GM21367 (cell line): ENCODE results near the gene CENPM.
"Not testable (repeated sequence)": the region's sequence is repeated elsewhere in the genome, so short reads cannot be mapped to it uniquely, and the experiment has no call there.

ENCODE experiments used
- ATAC-seq: cut with Tn5 transposase; IDR thresholded peaks from one replicate; pipeline ENCODE4 v1.9.1; 2021; ENCODE audit not compliant: unreplicated experiment

The CENPM gene

DNA sequence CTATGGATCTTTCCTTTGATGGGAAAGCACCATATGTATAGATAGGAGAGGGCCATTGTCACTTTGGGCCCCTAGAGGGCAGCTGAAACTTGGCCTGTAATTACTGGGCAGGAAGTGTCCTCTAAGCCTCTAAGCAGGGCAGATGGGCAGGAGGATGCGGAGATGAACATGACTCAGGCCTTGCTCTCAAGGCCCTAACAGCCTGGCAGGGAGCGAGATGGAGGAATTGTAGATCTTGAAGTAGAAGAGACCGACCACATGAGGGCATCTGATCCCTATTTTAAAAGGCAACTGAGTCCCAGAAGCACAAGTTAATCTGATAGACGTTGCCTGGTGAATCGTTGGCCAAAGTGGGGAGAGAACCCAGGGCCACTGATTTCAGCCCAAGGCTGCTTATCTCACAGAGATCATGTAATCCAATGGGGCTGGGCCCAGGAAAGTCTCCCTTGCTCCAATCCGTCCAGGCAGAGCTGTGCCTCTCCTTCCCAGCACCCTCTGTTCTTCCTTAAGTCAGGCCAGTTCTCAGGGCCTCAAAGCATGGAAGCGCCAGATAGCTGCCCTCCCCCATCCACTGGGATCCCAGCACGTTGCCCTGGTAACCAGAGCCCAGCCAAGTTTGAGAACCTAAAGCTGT is 19.8 kb upstream of the CENPM start:
- ATAC-seq, result no peak

DNA sequence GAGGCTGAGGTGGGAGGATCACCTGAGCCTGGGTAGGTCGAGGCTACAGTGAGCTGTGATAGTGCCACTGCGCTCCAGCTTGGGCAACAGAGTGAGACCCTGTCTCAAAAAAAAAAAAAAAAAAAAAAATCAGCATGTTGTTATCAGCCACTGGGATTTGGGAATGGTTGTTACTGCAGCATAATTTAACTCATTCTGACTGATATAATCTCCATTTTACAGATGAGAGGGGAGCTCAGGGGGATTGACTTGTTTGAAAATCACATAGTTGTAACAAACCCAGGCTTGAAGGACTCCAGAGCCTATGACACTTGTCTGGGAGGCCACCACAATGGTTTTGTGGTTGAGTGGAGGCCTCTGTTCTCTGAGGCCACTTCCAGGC is 19.3 kb upstream of the CENPM start:
- ATAC-seq, result no peak

DNA sequence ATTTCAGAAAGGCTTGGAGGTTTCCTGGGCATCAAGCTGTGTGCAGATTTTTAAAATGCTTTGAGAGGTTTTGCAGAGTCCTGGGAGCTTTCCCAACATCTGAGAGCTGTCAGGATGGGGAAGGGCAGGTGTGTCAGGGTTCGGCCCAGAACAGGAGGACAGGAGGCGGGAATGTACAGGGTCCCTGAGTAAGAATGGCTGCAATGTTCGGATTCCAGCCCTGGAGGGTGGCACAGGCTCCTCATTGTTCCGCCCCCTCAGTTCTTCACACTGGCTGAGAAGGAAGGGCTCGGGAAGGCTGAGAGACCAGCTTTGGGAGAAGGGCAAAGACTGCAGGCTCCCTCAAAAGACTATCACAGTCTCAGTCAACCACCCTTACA is 17.1 kb upstream of the CENPM start:
- ATAC-seq, result no peak

DNA sequence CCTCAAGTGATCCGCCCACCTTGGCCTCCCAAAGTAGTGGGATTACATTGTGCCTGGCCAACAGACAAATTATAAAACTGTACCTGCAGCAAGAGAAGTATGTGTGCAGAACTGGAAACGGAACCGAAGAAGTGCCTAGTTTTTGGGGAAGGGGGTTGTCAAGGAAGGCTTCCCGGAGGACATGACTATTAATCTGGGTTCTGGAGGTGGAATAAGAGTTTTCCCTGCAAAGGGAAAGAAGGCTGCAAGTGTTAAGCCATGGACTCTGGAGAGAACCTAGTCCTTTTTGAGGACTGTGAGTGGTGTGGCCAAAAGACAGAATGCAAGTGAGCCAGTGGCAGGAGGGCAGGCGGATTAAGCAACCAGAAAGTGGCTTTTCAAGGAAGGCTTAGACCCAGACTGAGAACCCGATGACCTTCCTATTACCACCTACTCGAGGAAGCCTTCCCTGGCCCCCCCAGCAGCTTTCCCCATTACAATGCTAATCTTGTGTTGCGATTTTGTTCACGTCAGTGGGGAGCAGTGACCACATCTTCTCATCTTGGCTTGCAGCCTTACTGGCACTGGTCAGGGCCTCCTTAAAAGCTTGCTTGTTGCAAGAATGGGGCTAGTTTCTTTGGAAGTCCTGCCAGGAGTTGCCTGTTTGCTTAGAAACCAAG is 16.6 kb upstream of the CENPM start:
- ATAC-seq, result no peak

DNA sequence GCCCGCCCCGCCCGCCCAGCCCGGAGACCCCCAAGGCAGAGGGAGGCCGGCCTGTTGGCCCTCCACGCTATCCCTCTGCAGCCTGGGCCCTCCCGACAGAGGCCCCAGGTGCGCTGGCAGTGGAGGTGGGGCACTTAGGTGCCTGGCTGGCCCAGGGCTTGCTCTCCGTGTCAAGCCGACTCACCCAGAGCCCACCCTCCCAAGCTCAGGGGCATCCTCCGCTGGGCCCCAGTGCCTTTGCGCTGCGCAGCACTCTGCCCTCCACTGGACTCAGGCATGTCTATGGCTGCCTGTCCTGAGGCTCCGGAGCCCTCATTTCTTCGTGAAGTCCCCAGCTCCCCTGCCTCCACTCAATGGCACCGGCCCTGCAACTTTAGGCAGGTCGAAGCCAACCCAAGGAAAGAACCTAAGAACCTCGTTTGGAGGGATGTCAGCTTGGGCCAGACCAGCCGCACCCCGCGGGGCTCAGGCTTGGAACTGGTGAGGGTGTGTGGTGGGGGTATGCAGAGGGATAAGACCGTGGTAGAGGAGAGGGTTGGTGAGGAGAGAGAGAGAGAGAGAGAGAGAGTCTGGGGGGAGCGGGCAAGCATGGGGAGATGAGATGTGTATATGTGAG is 11.1 kb upstream of the CENPM start:
- ATAC-seq, result no peak

DNA sequence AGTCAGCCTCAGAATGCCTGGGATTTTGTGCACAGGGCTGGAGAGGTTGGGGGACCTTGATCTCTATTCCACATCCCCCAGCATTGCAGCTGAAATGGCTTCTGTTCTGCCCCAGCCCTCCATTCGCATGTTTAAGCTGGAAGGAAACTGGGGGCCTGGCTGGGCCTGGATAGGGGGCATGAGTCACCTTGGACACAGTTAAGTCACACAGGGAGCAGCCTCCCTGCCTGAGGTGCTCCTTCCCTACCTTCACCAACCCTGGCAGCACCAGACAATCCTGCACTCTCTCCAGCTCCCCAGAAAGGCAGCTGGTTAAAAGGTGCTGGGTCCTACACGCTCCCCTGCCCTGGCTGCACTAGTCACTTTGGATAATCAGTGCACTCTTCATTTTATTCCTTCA is 5.8 kb upstream of the CENPM start:
- ATAC-seq, result no peak

DNA sequence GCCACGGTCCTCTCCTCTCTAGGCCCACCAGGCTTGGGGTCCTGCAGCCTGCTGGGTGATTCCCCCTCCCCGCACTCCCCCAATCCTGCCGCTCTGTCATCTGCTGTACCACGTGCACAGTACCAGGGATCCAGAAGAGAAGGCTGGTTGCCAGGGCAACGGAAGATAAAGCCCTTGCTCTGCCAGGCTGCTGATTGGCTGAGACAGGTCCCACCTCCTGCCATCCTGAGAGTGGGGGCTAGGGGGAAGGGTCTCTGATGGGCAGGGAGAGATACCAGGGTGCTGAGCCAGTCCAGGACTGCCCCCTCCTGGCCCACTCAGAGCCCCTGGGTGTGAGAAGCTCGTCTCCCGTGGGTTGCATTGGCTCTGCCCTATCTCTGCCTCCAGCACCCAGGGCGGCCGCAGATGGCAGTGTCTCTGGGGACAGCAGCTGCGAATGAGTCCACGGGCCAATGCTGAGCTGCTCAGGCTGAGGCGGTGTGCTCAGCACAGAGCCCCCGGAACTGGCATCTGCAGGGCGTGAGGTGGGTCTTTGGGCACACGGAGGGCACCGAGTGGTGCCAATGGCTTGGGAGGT is 5.0 kb upstream of the CENPM start, which contains the start of gene SMIM45:
TSS of gene SMIM45 (plus strand) at position 253 of the 577 bp plus-strand sequence.
- ATAC-seq, result no peak

DNA sequence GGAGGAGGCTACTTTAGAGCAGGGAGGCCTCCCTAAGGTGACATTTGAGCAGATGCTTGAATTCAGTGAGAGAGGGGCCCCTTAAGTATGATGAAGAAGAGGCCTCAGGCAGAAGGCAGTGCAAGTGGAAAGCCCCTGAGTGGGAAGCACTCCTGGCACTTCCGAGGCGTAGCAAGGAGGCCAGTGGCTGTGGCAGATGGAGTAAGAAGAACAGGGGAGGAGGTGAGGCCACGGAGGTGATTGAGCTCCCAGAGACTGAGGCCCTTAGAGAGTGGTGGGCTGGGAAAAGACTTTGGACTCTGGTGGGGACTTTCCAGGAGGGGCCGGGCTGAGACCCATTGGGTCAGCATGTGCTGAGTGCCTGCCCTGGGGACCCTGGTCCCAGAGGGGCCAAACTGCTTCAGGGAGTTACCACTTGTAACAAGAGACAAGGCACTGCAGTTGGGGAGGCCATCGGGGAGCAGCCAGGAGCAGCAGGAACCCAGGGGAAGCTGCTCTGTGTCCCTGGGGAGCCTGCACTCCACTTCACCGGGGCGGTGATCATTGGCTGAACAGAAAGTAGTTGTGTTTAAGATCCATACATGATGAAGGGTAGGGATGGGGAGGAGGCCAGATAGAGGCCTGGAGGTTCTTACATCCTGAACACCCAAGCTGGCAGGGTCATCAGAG is 2.5 kb upstream of the CENPM start:
- no peak for ATAC-seq

DNA sequence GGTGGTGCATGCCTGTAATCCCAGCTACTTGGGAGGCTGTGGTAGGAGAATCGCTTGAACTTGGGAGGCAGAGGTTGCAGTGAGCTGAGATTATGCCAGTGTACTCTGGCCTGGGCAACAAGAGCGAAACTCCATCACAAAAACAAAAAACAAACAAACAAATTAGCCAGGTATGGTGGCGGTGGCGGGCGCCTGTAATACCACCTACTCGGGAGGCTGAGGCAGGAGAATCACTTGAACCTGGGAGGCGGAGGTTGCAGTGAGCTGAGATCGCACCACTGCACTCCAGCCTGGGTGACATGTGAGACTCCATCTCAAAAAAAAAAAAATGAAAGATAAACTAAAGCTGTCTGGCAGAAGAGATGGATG is 2.0 kb upstream of the CENPM start:
- ATAC-seq, result not testable (repeated sequence)

DNA sequence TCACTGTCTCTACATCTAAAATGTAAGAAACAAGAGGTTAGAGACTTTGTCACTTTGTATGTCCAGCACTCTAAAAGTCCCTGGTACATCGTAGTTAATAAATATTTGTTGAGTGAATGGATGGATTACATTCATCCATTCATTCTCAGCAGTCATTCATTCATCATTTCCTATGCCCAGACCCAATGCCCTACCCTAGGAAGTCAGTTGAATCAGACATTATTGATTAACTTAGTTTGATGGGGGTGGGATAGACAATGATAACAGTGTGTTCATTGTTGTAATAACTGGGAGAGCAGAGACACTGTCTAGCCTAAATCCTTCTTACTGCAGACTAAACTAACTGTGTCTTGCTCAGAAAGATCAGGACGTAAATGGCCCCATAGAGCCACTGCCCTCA is 1.2 kb upstream of the CENPM start:
- ATAC-seq, result no peak

DNA sequence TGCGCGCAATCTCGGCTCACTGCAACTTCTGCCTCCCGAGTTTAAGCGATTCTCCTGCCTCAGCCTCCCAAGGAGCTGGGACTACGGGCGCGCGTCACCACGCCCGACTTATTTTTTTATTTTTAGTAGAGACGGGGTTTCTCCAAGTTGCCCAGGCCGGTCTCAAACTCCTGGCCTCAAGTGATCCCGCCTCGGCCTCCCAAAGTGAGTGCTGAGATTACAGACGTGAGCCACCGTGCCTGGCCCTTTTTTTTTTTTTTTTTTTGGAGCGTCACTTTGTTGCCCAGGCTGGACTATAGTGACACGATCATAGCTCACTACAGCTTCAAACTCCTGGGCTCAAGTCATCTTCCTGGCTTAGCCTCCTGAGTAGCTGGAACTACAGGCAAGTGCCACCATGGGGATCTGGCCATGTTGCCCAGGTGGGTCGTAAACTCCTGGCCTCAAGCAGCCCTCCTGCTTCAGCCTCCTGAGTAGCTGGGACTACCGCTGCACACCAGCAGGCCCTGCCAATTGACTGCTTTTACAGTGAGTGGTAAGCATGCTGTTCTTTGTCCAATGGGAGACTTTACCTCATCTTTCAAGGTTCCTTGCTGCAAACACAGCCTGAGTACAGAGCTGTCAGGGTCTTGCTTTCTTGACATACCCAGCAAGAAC is 600 bp upstream of the CENPM start:
- ATAC-seq, result no peak

DNA sequence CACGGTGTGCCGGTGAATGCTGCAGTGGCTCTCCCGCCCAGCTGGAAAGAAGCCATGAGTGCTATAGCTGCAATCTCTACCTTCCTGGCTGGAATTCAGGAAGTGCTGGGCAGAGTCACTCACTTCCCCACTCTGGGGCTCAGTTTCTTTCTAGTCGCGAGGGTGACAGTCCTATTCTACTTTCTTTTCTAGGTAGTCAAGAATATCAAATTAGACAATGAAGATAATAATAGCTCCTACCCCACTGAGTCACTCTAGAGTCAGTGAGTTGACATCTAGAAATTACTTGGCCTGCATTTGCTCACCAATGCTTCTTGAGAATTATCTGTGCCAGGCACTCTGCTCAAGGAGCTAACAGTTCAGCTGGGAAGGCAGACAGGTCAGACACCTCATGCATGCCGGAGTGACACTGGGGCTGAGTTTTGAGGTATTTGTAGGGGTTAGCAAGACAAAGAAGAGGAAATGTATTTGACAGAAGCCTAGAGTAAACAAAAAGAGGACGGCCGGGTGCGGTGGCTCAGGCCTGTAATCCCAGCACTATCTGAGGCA is 3.2 kb downstream of the CENPM start:
- no peak for ATAC-seq

DNA sequence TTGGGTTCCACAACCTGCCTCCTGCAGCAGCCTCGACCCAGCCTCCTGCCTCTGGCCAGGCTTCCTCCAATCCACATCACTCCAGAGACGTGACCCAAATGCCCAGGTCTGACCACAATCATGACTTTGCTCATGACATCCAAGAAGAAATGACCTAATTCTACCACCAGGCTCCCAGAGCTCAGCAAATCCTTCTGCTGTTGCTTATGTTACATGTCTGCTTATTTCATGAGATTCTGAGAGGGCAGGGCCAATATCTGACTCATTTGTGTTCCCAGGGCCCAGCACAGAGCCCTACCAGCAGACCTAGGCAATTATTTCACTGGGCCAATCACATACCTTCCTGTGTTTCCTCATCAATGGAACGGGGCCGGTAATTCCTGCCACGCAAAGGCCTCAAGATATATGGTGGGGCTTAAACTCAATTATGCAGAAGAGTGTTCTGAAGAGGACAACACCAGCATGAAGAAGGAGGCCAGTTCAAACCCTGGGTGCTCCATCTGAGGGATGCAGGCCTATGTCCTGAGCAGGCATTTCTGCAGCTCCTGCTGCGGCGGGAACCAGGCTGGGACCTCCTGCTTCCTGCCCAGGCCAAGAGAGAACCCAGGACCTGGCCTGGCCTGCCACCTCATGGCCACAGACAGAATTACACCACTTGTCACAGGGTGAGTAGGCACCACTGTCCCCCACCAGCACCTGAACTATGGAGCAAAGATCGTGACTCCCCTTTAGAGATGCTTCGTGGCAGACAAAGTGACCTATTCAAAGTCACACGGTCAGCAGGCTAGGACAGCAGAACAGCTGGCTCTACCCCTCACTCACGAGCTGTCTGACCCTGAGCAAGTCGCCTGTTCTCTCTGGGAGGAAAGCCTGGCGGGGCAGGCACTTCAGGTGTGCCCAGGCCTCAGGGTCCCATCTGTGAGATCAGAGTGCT is 5.9 kb downstream of the CENPM start:
- ATAC-seq, result no peak

DNA sequence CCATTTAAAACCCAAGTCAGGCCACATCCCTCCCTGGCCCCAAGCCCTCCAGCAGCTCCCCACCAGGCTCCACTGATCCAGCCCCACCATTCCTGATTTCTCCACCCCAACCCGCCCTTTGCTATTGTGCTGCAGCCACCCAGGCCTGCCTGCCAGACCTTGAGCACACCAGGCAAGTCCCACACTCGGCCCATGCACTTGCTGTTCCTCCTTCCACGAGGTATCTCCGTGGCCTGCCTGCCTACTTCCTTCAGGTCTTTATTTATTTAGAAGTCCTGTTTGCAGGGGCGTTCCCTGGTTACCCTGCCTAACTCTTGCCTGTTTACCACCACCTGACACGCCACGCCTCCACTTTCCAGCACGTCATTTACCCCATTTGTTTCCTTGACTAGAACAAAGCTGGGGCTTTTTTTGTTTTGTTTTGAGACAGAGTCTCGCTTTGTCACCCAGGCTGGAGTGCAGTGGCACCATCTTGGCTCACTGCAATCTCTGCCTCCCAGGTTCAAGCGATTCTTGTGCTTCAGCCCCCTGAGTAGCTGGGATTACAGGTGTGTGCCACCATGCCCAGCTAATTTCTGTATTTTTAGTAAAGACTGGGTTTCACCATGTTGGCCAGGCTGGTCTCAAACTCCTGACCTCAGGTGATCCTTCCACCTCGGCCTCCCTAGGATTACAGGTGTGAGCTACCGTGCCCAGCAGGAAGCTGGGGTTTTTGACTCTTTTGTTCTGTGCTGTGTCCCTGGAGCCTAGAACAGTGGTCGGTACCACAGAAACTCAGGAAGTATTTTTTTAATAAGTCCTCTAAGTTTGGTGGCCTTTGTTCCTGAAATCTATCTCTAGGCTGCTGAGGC is 6.7 kb downstream of the CENPM start:
- ATAC-seq, result peak; percentile 40

DNA sequence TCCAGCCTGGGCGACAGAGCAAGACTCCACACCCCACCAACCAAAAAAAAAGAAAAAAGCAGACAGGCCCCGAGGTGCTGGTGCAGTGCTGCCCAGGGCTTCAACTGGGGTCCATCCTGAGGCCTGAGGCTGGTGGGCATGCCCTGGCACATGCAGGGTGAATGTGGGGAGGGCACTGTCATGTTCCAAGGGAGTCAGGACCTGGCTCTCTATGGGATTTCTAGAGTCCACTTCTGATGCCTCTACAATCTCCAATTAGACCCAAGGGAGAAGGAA is 10.1 kb downstream of the CENPM start:
- ATAC-seq, result no peak

DNA sequence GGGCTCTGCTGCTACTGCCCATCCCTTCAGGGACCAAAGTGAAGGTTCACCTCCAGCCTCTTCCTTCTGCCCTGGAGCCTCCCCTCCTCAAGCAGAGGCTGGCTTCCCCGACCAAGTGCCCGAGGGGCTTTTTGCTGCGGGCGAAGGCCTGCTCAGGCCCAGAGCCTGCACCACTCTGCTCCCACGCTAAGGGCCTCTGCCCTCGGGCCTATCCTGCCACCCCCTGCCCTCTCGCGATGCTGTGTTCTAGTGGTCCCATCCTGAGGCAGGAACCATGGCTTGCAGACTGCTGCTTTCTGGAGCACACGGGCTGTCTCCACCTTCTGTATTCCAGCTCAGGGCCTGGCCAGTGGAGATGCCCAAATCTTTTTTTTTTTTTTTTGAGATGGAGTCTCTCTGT is 11.4 kb downstream of the CENPM start:
- ATAC-seq, result no peak

DNA sequence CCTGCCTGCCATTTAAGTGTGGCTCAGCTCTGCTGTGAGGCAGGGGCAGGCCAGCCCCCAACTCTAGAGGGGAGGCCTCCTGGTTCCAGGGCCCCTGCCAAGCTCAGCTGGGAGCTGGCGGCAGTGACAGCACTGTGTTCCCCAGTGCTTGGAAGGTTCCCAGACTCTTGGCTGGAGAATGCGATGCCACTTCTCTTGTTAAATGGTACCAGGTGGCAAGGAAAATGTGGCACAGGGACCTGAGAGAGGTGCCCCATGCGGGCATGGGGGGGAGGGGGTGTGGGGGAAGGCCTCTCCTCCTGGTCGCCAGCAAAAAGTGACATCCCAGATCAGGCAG is 12.0 kb downstream of the CENPM start:
- ATAC-seq, result no peak

DNA sequence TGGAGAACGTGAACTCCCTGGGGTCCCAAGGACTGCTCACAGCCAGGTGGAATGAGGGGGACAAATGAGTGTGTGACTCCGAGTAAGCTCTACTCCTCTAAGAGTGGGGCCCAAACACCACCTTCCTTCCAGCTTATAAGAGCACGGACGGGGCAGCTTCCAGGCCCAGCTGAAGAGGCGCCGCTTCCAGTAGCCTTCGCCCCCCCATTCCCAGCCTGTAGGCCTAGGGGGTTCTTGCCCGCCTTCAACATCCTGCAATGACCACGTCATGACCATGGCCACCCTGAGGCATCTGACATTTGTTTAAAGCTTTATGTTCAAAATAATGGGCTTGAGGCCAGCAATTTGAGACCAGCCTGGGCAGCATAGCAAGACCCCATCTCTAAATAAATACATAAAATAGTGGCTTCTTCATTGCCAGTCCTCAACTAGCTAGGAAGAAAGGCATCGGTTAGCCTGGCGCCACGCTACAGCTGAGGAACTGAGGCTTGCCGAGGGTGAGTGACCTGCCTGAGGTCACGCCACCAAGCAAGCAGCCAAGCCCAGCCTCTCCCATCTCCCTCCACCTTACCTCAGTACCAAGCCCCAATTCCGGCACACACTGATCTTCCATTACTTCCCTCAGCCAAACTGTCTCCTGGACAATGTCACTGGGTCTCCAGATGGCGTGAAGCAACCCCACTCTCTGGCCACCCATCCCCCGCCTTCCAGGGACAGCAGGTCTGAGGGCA is 12.5 kb downstream of the CENPM start:
- no peak for ATAC-seq
